Stomach smooth muscle (tissue), 2 donors: ENCODE results near the gene TMEM145.
"Not testable (repeated sequence)": the region's sequence is repeated elsewhere in the genome, so short reads cannot be mapped to it uniquely, and the experiment has no call there.

Experiments used
- H3K27ac ChIP-seq: one replicate; pipeline ENCODE4 v1.7.0; 2013; ENCODE audit warnings: mild to moderate bottlenecking, low read length, inconsistent platforms
- H3K27me3 ChIP-seq, 2 donors: one replicate each; pipeline ENCODE4 v1.7.0; 2013; ENCODE audit warnings: low read length in 2 of 2; ENCODE audit not compliant: insufficient read depth in 2 of 2, control insufficient read depth in 1 of 2
- H3K36me3 ChIP-seq, 2 donors: one replicate each; pipeline ENCODE4 v1.7.0; 2013; ENCODE audit warnings: low read length in 2 of 2; ENCODE audit not compliant: control insufficient read depth in 2 of 2, insufficient read depth in 2 of 2
- H3K4me1 ChIP-seq: one replicate; pipeline ENCODE4 v1.7.0; 2013; ENCODE audit warnings: low read length; ENCODE audit not compliant: control insufficient read depth, insufficient read depth
- H3K4me3 ChIP-seq, 2 donors: one replicate each; pipeline ENCODE4 v1.7.0; 2013; ENCODE audit warnings: low read length in 2 of 2
- H3K9ac ChIP-seq, 2 donors: one replicate each; pipeline ENCODE4 v1.7.0; 2013; ENCODE audit warnings: low read length in 2 of 2, mild to moderate bottlenecking in 1 of 2
- H3K9me3 ChIP-seq, 2 donors: one replicate each; pipeline ENCODE4 v1.7.0; 2013; ENCODE audit warnings: low read length in 2 of 2; ENCODE audit not compliant: control insufficient read depth in 2 of 2
- donor health status: healthy.
- donor health status: Pancreatic carcinoma.

The TMEM145 gene

DNA sequence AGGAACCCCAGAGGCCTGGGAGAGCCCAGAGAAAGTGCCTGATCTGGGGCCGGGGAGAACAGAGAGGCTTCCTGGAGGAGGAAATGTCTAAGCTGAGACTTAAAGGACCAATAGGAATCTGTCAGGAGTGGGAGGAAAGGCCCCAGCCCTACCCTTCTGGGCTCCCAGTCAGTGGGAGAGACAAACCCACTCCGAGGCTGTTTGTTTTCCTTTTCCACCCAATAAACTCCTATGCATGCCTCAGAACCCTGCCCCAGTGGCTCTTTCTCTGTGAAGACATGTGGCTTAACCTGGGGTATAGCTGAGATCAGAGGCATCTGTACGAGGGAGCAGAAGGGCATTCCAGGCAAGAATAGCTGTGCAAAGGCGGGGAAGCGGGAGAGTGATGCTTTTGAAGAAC is 14.3 kb downstream of the TMEM145 start:
- H3K27ac ChIP-seq = no peak overlapping the region
- H3K9me3 ChIP-seq = no peaks in the 10 kb centered on the region
- peaks cover 6 to 19% of the 10 kb centered on the region in 2 donors for H3K27me3 ChIP-seq
- peak overlapping the region in 1 of 2 donors; percentile 36 for H3K9ac ChIP-seq
- H3K4me1 ChIP-seq = peaks cover 36% of the 10 kb centered on the region
- no peaks in the 10 kb centered on the region for H3K36me3 ChIP-seq
- H3K4me3 ChIP-seq = peak overlapping the region in 1 of 2 donors; percentile 93

DNA sequence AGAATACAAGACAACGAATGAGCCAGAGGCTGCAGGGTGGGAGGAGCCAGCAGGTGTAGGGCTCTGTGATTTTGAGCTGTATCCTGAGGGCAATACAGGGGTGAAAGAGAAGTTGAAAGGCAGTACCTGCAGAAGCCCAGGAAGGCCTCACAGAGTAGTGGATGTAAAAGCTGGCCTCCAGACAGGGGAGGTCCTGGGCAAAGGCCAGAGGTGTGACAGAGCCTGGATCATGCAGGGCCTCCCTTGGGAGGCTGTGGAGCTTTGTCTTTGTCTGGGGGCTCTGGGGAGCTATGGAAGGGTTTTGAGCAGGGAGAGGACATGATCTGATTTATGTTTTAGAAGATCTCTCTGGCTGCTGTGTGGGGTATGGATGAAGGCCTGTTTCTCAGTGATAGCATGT is 15.0 kb downstream of the TMEM145 start:
- no peak overlapping the region for H3K27ac ChIP-seq
- H3K9ac ChIP-seq = peak overlapping the region in 1 of 2 donors; percentile 62
- H3K9me3 ChIP-seq = no peaks in the 10 kb centered on the region
- no peaks in the 10 kb centered on the region for H3K36me3 ChIP-seq
- H3K4me3 ChIP-seq = no peak overlapping the region
- peaks cover 36% of the 10 kb centered on the region for H3K4me1 ChIP-seq
- peaks cover 4 to 19% of the 10 kb centered on the region in 2 donors for H3K27me3 ChIP-seq

DNA sequence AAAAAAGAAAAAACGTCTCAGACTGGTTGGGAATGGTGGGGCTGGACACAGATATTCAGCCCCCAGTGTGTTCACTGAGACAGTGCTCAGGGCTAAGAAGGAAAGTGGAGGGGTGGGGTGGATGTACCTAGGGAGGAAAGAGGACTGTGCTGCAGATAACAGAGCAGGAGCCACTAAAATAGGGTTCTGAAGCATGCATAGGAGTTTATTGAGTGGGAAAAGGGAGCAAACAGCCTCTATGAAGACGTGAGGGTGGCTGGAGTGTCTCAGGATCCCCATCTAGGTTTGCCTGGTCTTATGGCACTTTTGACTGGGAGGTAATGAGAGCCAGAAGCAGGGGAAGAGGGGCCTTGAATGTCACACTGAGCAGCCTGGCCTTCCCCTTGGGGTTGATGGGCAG is 15.7 kb downstream of the TMEM145 start:
- peaks cover 37% of the 10 kb centered on the region for H3K4me1 ChIP-seq
- H3K27me3 ChIP-seq = peaks cover 0 to 12% of the 10 kb centered on the region in 2 donors
- no peak overlapping the region for H3K27ac ChIP-seq
- no peaks in the 10 kb centered on the region for H3K9me3 ChIP-seq
- H3K4me3 ChIP-seq = no peak overlapping the region
- peaks cover 0 to 2% of the 10 kb centered on the region in 2 donors for H3K36me3 ChIP-seq
- no peak overlapping the region for H3K9ac ChIP-seq

DNA sequence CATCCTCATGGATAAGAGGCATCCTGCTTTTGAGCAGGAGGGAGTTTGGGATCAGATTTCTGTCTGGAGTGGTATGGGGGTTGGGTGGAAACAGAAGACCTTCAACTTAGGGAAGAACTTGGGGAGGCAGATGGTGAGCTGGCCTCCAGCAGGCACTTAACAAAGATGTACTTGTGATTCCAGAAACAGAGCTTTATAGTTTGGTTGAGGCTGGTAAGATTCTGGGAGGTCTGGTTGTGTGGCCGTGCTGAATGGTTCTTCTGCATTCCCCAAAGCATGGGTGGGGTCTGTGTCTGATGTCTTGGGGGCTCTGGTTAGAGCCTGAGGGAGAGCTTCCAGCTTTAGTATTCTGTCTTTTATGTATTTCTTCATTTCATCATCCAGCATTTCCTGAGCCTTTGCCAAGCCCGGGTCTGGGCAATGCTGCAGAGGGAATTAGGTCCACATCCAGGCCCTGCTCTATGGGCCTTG is 17.2 kb downstream of the TMEM145 start:
- Histone ChIP-seq H3K27ac (no peak overlapping the region), H3K4me1 (peaks cover 31% of the 10 kb centered on the region), H3K27me3 (no peaks in the 10 kb centered on the region), H3K9me3 (no peaks in the 10 kb centered on the region), H3K36me3 (peaks cover 2 to 3% of the 10 kb centered on the region in 2 donors), H3K9ac (no peak overlapping the region), H3K4me3 (no peak overlapping the region)

DNA sequence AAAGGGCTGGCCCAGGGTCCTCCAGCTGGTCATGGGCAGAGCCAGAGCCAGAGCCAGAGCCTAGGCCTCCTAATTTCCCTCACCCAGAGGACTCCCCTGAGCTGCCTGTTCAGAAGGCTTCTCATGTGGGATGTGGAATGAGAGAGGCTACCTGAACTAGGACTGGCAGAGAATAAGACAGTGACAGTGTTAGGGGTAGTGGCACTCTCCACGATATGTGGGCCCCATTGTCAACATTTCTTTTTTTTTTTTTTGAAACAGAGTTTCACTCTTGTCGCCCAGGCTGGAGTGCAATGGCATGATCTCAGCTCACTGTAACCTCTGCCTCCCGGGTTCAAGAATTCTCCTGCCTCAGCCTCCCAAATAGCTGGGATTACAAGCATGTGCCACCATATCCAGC is 18.2 kb downstream of the TMEM145 start:
- H3K27me3 ChIP-seq, H3K4me3 ChIP-seq, H3K36me3 ChIP-seq, H3K9ac ChIP-seq, H3K9me3 ChIP-seq, H3K27ac ChIP-seq: not testable (repeated sequence)
- H3K4me1 ChIP-seq = peaks cover 24% of the 10 kb centered on the region

DNA sequence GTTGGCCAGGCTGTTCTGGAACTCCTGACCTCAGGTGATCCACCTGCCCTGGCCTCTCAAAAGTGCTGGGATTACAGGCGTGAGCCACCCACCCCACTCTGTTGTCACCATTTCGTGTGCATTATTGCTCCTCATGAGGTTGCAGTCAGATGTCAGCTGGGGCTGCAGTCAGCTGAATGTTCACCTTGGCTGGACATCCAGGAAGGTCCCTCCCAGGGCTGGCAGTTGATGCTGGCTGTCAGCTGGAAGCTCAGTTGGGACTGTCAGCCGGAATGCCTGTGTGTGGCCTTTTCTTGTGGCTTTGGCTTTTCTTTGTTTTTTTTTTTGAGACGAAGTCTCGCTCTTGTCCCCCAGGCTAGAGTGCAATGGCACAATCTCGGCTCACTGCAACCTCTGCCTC is 18.9 kb downstream of the TMEM145 start:
- no peak overlapping the region for H3K27ac ChIP-seq
- H3K36me3 ChIP-seq = peaks cover 6 to 10% of the 10 kb centered on the region in 2 donors
- peaks cover 17% of the 10 kb centered on the region for H3K4me1 ChIP-seq
- H3K9ac ChIP-seq = no peak overlapping the region
- H3K4me3 ChIP-seq = no peak overlapping the region
- no peaks in the 10 kb centered on the region for H3K9me3 ChIP-seq
- H3K27me3 ChIP-seq = no peaks in the 10 kb centered on the region

DNA sequence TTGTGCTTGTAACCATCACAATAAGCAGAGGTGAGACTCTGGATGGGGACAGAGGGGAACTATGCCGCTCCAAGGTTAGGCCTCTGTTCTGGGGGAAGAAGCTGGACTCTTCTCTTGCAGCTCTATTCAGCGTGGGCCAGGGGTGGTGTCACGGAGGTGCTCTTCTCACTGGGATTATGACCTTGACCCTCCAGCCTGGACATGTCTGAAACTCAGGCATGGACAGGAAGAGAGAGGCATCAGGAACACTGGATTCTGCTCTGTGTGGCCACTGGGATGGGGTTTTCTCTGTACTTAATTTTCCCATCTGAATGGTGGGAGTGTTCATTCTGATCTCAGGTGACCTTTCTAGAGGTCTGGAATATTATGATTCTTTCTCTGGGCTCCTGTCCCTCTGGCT is 19.9 kb downstream of the TMEM145 start:
- no peak overlapping the region for H3K9ac ChIP-seq
- H3K36me3 ChIP-seq = peaks cover 6 to 13% of the 10 kb centered on the region in 2 donors
- H3K4me1 ChIP-seq = peaks cover 7% of the 10 kb centered on the region
- no peaks in the 10 kb centered on the region for H3K9me3 ChIP-seq
- no peak overlapping the region for H3K4me3 ChIP-seq
- no peaks in the 10 kb centered on the region for H3K27me3 ChIP-seq
- H3K27ac ChIP-seq = no peak overlapping the region

DNA sequence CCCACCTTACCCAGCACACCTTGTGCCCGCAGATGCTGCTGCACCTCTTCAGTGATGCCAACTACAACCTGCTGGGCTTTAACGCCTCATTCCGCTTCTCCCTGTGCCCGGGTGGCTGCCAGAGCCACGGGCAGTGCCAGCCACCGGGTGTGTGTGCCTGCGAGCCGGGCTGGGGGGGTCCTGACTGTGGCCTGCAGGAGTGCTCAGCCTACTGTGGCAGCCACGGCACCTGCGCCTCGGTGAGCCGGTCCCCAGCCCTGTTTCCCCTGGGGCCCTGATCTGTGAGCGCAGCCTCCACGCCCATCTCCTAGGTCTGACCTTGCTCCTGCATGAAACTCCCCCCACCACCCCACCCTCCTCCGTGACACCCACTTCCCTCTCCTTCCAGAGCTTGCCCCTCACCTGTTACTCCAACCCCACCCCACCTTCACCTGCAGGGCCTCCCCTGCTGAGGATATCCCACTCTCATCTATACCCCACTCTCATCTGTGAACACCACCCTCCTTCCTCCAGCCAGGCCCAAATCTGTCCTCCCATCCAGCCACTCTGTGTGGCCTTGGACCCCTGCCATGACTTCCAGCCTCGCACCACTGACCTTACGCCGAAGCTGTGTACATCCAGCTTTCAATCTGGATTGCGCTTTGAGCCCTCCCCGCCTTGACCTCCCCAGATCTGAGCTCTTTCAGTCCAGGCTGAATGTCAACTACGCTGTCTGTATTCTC is 21.0 kb downstream of the TMEM145 start:
- Histone ChIP-seq H3K27ac (no peak overlapping the region), H3K36me3 (peaks cover 6 to 13% of the 10 kb centered on the region in 2 donors), H3K9me3 (no peaks in the 10 kb centered on the region), H3K4me1 (peaks cover 5% of the 10 kb centered on the region), H3K4me3 (no peak overlapping the region), H3K9ac (no peak overlapping the region), H3K27me3 (no peaks in the 10 kb centered on the region)

DNA sequence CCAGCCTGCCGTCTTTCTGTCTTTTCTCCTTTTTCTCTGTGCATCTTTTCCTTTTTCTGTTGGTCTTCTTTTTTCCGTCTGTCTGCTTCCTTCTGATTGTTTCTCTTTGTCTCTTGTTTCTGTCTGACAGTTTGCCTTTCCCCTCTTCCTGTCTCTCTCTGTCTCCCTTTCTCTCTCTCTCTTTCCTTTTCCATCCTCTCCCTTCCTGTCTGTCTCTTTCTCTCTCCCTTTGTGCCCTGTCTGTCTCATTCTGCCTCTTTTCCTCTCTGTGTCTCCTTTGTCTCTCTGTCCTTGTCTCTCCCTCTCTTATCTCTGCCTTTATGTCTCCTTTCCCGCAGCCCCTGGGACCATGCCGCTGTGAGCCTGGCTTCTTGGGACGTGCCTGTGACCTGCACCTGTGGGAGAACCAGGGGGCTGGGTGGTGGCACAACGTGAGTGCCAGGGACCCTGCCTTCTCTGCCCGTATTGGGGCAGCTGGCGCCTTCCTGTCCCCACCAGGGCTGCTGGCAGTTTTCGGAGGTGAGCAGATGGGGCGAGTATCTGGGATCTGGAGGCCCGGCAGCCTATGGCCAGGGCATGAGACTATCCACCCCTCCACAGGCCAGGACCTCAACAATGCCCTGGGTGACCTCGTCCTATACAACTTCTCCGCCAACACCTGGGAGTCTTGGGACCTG is 21.7 kb downstream of the TMEM145 start:
- Histone ChIP-seq H3K27ac (no peak overlapping the region), H3K36me3 (peaks cover 6 to 13% of the 10 kb centered on the region in 2 donors), H3K4me3 (no peak overlapping the region), H3K4me1 (peaks cover 5% of the 10 kb centered on the region), H3K9ac (no peak overlapping the region), H3K27me3 (no peaks in the 10 kb centered on the region), H3K9me3 (no peaks in the 10 kb centered on the region)

DNA sequence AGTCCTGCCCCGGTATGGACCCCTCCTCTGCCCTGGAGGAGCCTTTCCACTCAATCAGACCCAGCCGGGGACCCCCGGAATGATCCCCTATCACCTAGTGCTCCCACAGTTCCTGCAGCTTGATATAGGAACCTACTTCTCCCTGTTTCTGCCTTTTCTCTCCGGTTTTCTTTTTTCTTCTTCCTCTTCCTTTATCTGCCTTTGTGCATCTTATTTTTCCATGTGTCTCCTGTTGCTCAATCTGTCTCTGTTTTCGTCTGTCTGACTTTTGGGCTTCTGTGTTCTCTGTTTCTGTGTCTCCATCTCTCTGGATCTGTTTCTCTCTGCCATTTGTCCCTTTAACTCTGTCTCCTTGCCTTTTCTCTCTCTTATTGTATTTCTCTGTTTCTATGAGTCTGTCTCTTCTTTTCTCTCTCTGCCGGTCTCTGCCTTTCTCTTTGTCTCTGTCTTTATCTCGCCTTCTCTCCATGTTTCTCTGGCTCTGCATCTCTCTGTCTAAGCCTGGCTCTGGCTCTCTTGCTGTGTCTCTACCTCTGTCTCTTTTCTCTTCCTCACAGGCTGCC is 22.3 kb downstream of the TMEM145 start:
- H3K27me3 ChIP-seq = no peaks in the 10 kb centered on the region
- no peak overlapping the region for H3K9ac ChIP-seq
- H3K36me3 ChIP-seq = peaks cover 6 to 13% of the 10 kb centered on the region in 2 donors
- H3K9me3 ChIP-seq = no peaks in the 10 kb centered on the region
- no peak overlapping the region for H3K4me3 ChIP-seq
- H3K4me1 ChIP-seq = peaks cover 4% of the 10 kb centered on the region
- no peak overlapping the region for H3K27ac ChIP-seq
